GM18868 (cell line): ENCODE data around the gene MAP2K5.

Experiments used
- ATAC-seq: cut with Tn5 transposase; IDR thresholded peaks from one replicate; pipeline ENCODE4 v1.9.1; 2021; ENCODE audit warnings: mild to moderate bottlenecking, moderate library complexity; ENCODE audit not compliant: unreplicated experiment

The MAP2K5 gene

GRCh38 chr15:67542420-67543347 is at the start of gene MAP2K5:
TSS of gene MAP2K5 (plus strand) at chr15:67542703. CDS start at chr15:67543336, 633 bp downstream.
- peak; percentile 41 for ATAC-seq

GRCh38 chr15:67495585-67495984 is 46.9 kb upstream of the MAP2K5 start:
- no peak for ATAC-seq

- no peak for ATAC-seq
These were observed 41.2 kb upstream of the MAP2K5 start for GRCh38 chr15:67501177-67501835.

GRCh38 chr15:67501836-67502461 is 40.6 kb upstream of the MAP2K5 start:
- no peak for ATAC-seq

- no peak for ATAC-seq
These were observed 38.4 kb upstream of the MAP2K5 start for GRCh38 chr15:67504056-67504455.

DNA sequence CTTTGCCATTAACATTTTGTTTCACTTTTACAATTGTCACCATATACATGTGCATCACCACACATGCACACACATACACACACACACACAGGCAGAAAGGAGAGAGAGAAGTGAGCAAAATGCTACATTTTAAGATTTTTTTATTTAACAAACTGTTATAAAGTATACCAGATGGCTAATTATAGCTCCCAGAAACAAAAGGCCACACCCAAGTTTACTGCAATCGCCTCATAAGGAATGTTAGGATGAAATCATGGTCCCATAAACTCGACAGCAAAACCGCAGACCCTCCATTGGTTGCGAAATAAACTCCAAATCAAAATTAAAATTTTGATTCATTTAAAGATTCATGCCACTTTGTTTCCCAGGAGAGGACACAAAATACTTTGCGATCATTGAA is 37.7 kb upstream of the MAP2K5 start:
- ATAC-seq, result no peak

GRCh38 chr15:67505675-67506572 is 36.6 kb upstream of the MAP2K5 start:
- ATAC-seq, result no peak

DNA sequence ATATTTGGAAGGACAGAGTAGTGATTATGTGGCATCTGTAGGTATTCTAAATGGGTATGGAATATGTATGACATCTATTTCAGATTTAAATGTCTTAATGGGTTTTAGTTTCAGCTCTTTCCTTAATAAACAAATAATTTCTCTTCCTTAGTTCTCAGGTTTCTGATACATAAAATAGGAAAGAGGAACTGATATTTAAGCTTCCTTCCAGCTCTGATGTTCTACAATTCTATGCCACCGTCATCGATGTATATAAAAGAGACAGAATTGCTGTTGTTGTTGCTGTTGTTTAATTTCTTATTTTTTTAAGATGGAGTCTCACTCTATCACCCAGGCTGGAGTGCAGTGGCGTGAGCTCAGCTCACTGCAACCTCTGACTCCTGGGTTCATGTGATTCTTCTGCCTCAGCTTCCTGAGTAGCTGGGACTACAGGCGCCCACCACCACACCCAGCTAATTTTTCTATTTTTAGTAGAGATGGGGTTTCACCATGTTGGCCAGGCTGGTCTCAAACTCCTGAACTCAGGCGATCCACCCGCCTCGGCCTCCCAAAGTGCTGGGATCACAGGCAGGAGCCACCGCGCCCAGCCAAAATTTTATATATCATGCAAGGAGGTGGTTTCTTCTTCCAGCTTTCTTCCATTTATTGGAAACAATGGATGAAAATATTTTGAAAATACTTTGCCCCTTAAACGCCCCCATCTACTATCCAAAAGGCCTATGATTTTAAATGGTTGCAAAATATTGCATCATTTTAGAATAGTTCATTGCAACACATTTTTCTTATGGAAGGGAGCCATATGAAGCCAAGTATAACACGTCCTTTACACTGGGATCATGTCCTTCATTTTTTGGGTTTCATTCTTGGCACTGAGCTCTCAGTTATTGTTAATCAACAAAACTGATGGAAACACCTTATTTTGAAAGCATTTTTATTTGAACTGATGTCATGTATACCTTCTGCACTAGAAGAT is 35.4 kb upstream of the MAP2K5 start:
- no peak for ATAC-seq

DNA sequence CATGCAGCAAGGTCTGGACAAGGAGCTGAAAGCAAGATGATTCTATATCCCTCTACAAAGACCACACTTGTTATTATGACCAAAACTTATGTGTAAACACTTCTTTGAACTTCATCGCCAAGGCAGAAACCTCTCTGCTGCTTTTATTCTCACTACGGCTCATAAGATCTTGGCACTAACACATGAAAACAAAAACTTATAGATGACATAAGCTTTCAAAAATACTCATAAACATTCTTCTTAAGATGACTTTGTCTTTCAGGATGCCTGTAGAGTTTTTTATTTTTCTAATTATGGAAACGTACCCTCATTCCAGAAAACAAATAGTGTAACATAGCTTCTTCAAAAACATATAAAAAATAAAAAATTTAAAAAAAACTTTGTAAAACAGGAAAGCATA is 34.1 kb upstream of the MAP2K5 start:
- ATAC-seq, result no peak

DNA sequence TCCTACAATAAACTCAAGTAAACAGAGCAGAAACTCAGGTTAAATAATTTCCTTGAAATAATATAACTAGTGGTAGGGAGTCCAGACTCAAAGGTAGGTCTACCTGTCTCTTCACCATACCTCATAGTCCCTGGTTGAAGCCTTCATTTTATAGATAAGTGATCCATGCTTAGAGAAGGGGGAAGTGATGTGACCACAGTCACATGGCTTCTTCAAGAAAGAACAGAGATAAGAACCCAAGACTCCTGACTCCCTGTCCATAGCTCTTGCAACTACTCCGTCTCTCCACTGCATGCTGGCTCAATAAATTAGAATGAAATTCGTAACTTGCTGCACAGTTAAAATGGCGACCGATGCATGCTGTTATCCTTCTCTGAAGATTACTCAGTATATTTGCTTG is 32.6 kb upstream of the MAP2K5 start:
- no peak for ATAC-seq

DNA sequence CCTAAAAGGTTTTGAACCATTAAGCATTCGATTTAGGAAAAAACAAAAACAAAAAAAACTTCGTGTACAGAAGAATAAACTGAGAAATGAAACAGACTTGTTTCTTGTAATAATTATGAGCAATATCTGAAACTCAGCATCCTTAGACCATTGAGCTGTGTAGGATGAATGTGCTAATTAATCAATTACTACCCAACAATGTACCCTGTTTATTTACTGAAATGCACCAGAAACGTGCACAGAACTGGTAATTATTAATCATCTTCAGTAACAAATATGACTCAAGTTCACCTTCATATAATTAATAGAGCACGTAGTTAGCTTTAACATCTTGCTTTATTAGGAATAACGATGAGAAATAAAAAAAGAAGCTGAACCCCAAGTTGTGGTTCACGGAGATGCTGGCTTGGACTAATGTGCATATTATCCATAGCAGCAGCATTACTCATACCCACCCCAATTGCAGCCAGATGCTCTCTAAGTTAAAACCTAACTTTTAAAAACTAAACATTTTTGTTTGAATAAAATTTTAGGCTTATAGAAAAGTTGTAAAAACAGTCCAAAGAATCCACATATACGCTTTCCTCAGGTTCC is 31.8 kb upstream of the MAP2K5 start:
- no peak for ATAC-seq

DNA sequence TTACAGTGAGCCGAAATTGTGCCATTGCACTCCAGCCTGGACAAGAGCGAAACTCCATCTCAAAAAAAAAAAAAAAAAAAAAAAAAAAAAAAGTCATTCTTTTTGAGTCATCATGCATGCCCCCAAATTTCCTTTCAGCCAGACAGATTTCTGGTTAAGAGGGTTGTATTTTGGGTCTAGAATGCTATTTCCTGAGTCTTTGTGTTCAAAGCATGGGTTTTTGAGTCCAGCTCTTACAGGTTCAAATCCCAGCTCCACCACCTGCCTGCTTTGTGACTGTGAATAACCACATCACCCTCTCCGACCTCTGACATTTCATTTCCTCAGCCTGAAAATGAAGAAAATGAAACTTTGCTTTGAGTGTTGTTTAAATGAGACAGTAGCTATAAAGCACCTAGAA is 30.9 kb upstream of the MAP2K5 start:
- no peak for ATAC-seq

GRCh38 chr15:67512140-67512539 is 30.4 kb upstream of the MAP2K5 start:
- no peak for ATAC-seq

DNA sequence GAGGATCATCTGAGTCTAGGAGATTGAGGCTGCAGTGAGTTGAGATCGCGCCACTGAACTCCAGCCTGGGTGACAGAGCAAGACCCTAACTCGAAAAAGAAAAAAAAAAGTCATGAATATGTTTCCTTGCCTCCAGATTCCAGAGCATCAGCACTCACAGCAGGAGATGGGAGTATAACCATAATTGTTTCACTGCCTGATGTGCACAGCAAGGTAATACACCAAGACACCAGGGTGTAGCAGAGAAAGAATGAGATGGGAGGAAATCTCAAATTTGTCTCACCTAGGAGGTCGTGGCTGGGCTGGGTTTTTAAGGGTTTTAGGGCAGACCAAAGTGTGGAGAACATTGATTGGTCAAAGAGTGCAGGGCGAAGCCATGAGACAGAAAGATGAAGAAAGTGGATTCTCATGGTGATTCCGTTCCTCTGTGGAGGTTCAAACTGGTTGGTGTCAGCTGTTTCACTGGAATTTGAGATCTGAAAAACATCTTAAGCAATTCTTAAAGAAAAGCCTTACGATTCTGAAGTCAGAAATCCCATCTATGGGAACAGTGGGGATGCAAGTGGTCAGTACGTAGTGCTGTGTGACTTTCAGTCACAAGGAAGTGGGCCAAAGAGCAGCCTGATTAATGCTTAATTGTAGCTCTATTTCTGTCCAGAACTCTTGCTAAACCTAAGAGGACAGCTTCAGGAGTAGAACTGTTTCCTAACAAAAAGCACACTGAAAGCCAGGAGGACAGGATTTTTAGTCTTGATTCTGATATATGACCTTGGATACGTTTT is 29.4 kb upstream of the MAP2K5 start:
- no peak for ATAC-seq

DNA sequence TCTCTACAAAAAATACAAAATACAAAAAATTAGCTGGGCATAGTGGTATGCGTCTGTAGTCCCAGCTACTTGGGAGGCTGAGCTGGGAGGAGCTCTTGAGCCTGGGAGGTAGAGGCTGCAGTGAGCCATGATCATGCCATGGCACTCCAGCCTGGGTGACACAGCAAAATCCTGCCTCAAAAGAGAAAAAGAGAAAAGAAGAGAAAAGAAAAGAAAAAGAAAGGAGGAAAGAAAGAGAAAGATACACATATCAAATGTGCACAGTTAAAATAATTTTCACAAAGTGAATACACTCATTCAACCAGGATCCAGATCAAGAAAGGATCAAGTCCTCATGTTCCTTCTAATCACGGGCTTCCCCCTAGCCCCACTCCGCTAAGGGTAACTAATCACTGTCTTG is 27.4 kb upstream of the MAP2K5 start:
- no peak for ATAC-seq

GRCh38 chr15:67515557-67515956 is 26.9 kb upstream of the MAP2K5 start:
- ATAC-seq, result no peak

- no peak for ATAC-seq
These were observed 22.0 kb upstream of the MAP2K5 start for GRCh38 chr15:67520321-67521028.
